ENCODE measurements around the gene NPTXR.

Gene NPTXR

DNA sequence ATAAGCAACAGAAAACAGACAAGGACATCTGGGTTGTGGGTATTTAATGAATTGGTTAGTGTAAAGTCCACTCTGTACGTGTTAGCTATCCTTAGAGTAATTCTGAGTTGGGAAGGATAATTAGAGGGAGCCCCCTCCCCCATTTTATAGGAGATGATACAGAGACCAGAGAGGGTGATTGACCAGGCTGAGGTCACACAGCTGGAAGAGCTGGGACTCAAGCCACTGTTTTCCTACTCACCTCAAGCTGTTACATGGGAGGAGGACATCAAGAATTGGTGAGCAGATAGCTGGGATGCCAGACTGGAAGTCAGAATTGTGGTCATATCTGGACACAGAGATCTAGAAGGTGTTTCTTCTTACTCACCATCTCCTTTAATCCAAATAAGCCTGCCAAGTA lies 8.7 kb upstream of the NPTXR start:
- DNase-seq (ENCODE audit: low spot score) = no peak
- in situ Hi-C loops (cut with MboI; ENCODE audit: low pct_unique_long_range_greater_than_20kb, low sequenced_read_pairs, unreplicated experiment) = no loop called here
- TF ChIP-seq, protein P1, sequence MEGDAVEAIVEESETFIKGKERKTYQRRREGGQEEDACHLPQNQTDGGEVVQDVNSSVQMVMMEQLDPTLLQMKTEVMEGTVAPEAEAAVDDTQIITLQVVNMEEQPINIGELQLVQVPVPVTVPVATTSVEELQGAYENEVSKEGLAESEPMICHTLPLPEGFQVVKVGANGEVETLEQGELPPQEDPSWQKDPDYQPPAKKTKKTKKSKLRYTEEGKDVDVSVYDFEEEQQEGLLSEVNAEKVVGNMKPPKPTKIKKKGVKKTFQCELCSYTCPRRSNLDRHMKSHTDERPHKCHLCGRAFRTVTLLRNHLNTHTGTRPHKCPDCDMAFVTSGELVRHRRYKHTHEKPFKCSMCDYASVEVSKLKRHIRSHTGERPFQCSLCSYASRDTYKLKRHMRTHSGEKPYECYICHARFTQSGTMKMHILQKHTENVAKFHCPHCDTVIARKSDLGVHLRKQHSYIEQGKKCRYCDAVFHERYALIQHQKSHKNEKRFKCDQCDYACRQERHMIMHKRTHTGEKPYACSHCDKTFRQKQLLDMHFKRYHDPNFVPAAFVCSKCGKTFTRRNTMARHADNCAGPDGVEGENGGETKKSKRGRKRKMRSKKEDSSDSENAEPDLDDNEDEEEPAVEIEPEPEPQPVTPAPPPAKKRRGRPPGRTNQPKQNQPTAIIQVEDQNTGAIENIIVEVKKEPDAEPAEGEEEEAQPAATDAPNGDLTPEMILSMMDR (IDR thresholded peaks at IDR 0.05; ENCODE audit: extremely low read depth, insufficient read depth, missing control alignments) = no peak

DNA sequence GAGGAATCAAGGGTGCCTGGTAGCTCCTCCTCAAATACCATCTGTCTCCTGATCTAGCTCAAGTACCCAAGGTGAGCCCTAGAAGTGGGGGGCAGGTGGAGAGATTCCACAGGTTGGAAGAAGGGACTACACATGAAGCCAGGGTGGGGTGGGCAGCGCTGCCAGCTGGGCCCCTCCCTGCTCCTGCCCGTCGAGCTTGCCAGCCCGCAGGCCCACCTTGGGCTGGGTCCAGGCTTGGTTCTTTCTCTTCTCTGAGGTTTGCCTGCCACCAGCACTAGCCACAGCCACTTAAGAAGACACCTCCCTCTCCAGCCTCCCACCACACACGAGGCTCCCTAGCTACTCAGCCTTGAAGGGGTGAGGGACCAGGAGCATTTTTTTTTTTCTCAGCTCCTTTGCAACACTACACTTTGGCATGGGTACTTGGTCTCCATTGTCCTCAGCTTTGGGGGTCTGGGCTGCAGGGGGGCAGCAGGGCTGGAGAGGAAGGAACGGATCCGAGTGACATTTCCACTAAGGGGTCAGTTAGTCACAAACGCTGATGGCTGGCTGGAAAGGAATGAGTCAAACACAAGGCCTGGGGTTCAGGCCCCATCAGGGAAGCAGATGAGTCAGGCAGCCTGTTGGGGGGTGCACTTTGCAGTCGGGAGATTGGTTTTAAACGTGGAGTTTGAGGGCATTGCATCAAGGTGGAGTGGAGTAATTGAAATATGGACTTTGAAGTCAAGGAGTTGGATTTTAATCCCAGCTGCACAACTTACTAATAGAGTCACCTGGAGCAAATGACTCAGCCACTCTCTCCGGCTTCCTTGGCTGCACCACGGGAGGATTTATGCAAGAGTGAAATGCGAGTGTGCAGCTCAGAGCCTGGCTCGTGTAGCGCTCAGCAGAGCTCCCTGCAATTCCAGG lies 7.4 kb upstream of the NPTXR start:
- in situ Hi-C loops (cut with MboI; ENCODE audit: low pct_unique_long_range_greater_than_20kb, low sequenced_read_pairs, unreplicated experiment) = no loop called here
- TF ChIP-seq, protein P1 (IDR thresholded peaks at IDR 0.05; ENCODE audit: extremely low read depth, insufficient read depth, missing control alignments) = no peak
- no peak for DNase-seq (ENCODE audit: low spot score)

DNA sequence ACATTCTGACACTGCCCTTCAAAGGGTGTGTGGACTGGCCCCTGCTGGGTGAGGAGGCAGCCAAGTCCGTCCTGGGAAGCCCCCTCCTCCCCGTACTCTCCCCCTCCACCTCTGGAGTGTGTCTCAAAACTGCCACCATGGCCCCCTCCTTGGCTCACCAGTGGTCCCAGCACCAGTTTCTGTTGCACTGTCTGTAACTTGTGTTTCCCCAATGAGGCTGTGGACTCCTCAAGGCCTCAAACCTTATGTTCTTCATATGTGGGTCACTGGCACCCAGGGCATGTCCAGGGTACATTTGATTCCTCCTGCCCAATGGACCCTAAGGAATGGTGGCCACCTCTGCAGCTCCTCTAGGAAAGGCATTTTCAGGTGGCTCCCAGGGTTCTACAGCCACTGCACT lies 6.6 kb upstream of the NPTXR start:
- in situ Hi-C loops (cut with MboI; ENCODE audit: low pct_unique_long_range_greater_than_20kb, low sequenced_read_pairs, unreplicated experiment) = no loop called here
- TF ChIP-seq, protein P1 (IDR thresholded peaks at IDR 0.05; ENCODE audit: extremely low read depth, insufficient read depth, missing control alignments) = no peak
- no peak for DNase-seq (ENCODE audit: low spot score)

DNA sequence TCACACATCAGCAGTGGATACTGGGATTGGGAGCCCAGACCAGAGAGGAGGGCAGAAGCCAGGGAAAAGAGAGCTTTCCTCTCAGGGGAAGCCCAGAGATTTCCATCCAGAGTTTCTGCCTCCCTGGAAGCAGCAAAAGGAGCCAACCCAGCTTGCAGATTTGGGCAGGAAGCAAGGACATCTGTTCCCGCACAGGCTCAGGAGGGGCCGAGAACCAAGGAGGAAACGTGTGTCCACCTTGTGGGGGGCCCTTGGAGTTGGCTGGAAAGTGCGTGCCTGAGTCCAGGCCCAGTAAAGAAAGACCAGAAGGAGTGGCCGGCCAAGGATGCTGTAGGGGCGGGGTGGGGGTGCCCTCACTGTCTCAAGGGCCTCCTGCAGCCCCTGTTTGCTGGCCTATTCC lies 6.0 kb upstream of the NPTXR start:
- TF ChIP-seq, protein P1 (IDR thresholded peaks at IDR 0.05; ENCODE audit: extremely low read depth, insufficient read depth, missing control alignments) = no peak
- in situ Hi-C loops (cut with MboI; ENCODE audit: low pct_unique_long_range_greater_than_20kb, low sequenced_read_pairs, unreplicated experiment) = no loop called here
- DNase-seq (ENCODE audit: low spot score) = no peak

DNA sequence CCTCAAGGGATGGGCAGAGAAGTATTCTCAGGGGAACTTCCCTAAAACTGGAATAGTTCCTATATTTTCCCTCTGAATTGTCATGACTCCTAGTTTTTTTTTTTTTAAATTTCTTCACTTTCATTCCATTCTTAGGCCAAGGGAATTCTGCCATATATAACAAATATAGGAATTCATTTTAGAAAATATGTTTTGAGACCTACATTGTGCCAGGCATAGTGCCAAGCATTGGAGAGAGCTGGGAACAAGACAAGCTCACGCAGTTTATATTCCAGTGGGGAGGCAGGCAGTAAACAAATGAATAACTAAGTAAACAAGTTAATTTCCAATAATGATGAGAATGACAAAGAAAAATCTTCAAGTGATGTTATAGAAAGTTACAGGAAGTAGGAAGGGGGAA lies 2.6 kb upstream of the NPTXR start:
- TF ChIP-seq, protein P1 (IDR thresholded peaks at IDR 0.05; ENCODE audit: extremely low read depth, insufficient read depth, missing control alignments) = no peak
- no peak for DNase-seq (ENCODE audit: low spot score)
- in situ Hi-C loops (cut with MboI; ENCODE audit: low pct_unique_long_range_greater_than_20kb, low sequenced_read_pairs, unreplicated experiment) = no loop called here

DNA sequence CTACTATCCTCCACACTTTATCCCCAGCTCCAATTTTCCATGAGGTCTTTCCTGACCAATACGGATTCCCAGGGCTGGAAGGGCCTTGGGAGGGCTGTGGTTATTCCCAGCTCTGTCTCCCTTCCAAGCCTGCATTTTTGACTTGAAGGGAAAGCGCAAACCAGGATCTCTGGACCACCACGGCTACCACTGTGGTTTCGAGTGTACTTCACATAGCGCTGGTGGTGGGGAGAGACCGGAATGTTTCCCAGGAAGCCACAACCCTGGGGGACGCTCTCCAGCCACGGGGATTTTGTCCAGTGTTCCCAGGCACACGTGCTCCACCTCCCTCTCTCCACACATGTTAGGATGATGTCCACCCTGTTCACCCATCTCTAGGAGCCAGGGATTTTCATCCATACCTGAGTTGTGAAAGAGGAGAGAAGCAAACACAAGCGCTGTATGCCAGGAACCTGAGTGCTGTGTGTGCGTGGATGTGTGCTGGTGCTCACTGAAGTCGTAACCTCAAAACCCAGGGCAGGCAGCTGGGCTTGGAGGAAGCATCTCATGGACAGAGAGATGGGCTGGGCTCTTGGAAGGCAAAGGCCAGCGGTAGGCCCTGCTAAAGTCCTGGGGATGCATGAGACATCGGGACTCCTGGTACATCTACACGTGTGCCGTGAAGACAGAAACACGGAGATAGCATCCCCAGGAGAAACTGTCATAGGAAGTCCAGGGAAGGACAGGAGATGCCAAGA lies 1.3 kb upstream of the NPTXR start:
- DNase-seq (ENCODE audit: low spot score) = no peak
- TF ChIP-seq, protein P1 (IDR thresholded peaks at IDR 0.05; ENCODE audit: extremely low read depth, insufficient read depth, missing control alignments) = no peak
- in situ Hi-C loops (cut with MboI; ENCODE audit: low pct_unique_long_range_greater_than_20kb, low sequenced_read_pairs, unreplicated experiment) = no loop called here
